BJ (cell line): ENCODE data around the gene KIAA2012. TPM values are rescaled to one million over a fixed set of nuclear protein-coding genes. Genes with fewer than 3 reads are reported as not detected.

Source experiments
- CTCF ChIA-PET: fragments of 350-600 bp; formaldehyde crosslinking; extraction: SDS; loops from one replicate; lab custom pipeline; 2021; ENCODE audit warnings: antibody characterized with exemption, inconsistent platforms; lab: Yijun Ruan, JAX
- POLR2A ChIA-PET: fragments of 300-600 bp; sonication (Branson Sonifier 250); formaldehyde crosslinking; extraction: SDS; loops from one replicate; lab custom pipeline; 2021; ENCODE audit warnings: antibody characterized with exemption; lab: Charles Lee
- DNase-seq: peaks from one replicate; pipeline ENCODE4 v3.0.0-alpha.2; 2011; ENCODE audit warnings: low read depth
- H3K27me3 ChIP-seq: 2 replicates; pipeline ENCODE4 v1.6.0; 2011; ENCODE audit warnings: low read length; ENCODE audit not compliant: control insufficient read depth, insufficient read depth
- H3K36me3 ChIP-seq: 2 replicates; pipeline ENCODE4 v1.5.1; 2011; ENCODE audit warnings: low read length; ENCODE audit not compliant: control insufficient read depth, insufficient read depth
- H3K4me3 ChIP-seq: 2 replicates; pipeline ENCODE4 v1.5.1; 2011; ENCODE audit warnings: low read depth, mild to moderate bottlenecking, control low read depth, low read length
- polyA plus RNA-seq: library from polyadenylated mRNA; depleted of rRNA; stranded (reverse); fragments of >200 nt; gene quantifications from 2 replicates; pipeline ENCODE4 v1.2.3, GENCODE V29; 2011
- TF ChIP-seq, protein P1 (sequence below): IDR thresholded peaks from 2 replicates; pipeline ENCODE4 v1.5.1; 2011; ENCODE audit warnings: low read depth, mild to moderate bottlenecking, control low read depth, inconsistent platforms, low read length, moderate library complexity; ENCODE audit not compliant: insufficient read depth

Gene KIAA2012
- polyA plus RNA-seq, 1 experiment, result 0.13 TPM

DNA sequence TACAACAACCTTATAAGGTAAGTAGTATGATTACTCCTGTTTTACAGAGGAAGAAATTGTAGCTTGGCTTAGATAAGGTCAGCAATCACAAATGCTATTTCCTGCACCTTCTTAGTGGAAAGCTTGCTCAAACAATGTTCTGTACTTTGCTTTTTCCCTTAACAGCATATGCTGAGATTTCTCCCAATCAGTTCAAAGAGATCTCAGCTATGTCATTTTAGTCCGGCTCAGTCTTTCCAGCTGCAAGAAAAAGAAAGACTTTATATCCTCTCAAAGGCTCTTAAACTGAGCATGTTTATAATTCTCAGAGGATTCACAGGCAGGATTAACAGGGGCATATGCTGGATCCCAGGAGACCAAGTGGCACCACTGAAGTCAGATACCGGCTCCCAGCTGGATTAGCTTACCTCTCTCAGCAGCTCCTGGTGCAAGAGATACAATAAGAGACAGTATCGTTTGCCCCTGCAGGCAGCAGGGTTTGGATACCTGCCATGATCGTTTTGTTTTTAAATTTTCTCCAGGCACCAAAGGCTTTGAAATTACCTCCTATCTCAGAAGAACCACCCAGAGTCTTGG lies 29.5 kb downstream of the KIAA2012 start:
- TF ChIP-seq, protein P1, sequence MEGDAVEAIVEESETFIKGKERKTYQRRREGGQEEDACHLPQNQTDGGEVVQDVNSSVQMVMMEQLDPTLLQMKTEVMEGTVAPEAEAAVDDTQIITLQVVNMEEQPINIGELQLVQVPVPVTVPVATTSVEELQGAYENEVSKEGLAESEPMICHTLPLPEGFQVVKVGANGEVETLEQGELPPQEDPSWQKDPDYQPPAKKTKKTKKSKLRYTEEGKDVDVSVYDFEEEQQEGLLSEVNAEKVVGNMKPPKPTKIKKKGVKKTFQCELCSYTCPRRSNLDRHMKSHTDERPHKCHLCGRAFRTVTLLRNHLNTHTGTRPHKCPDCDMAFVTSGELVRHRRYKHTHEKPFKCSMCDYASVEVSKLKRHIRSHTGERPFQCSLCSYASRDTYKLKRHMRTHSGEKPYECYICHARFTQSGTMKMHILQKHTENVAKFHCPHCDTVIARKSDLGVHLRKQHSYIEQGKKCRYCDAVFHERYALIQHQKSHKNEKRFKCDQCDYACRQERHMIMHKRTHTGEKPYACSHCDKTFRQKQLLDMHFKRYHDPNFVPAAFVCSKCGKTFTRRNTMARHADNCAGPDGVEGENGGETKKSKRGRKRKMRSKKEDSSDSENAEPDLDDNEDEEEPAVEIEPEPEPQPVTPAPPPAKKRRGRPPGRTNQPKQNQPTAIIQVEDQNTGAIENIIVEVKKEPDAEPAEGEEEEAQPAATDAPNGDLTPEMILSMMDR, result no peak
- no peaks in the 10 kb centered on the region for H3K36me3 ChIP-seq
- POLR2A ChIA-PET, result no interaction called here
- H3K4me3 ChIP-seq, result no peak overlapping the region
- H3K27me3 ChIP-seq, result no peaks in the 10 kb centered on the region
- DNase-seq, result no peak
- CTCF ChIA-PET, result interaction anchor here (0.7 to 1.5 kb wide), 6 partner anchors 8 to 76 kb away, joined by 3 to 7 read pairs (median 4); no protein-coding TSS in a partner anchor

DNA sequence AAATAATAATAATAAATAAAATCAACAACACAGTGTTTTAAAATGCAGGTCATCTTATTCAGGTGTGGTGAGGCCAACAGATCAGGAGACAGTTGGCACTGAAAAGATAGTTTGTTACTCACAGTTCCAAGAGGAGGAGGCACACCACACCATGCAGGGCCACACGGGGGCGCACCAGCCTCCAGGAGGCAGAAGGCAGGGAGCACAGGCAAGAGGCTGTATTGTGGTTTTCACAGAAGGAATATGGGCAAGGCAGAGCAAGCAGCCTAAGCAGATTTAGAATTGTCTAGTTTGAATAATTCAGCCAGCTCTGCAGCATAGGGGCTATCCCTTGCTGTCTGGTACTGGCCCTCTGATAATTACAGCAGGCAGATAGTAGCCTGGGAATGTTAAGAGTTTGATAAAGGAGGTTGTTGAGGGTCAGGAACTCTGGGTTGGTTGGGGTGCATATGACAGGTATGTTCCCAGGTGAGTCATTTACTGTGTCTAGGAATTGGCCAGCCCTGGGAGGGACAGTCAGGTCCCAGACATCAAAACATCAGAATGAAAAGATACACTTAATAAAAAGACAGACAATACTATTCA lies 31.3 kb downstream of the KIAA2012 start:
- POLR2A ChIA-PET, result no interaction called here
- TF ChIP-seq, protein P1, result peak; percentile 81
- CTCF ChIA-PET, result interaction anchor here (0.6 to 2.3 kb wide), 12 partner anchors 9 to 166 kb away, joined by 3 to 8 read pairs (median 4); no protein-coding TSS in a partner anchor
- DNase-seq, result no peak
- Histone ChIP-seq H3K4me3 (no peak overlapping the region), H3K27me3 (no peaks in the 10 kb centered on the region), H3K36me3 (no peaks in the 10 kb centered on the region)

DNA sequence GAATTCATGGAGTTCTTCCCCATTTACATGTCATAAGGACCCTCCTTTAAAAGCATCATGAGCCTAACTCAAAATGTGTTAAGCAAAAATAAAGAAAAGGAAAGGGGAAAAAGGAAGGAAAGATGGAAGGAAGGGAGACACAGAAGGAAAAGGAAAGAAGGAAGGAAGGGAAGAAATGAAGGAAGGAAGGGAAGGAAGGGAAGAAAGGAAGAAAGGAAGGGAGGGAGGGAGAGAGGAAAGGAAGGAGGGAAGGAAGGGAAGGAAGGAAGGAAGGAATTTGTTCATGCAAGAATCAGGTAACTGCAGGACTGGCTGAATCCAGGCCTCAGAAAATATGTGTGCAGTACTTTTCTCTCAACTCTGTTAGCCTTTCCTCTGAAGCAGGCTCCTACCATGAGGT lies 32.0 kb downstream of the KIAA2012 start:
- Histone ChIP-seq H3K36me3 (no peaks in the 10 kb centered on the region), H3K4me3 (no peak overlapping the region), H3K27me3 (no peaks in the 10 kb centered on the region)
- TF ChIP-seq, protein P1, result no peak
- CTCF ChIA-PET, result interaction anchor here (0.6 to 2.3 kb wide), 9 partner anchors 10 to 307 kb away, joined by 3 to 8 read pairs (median 4); no protein-coding TSS in a partner anchor
- DNase-seq, result no peak
- POLR2A ChIA-PET, result no interaction called here

DNA sequence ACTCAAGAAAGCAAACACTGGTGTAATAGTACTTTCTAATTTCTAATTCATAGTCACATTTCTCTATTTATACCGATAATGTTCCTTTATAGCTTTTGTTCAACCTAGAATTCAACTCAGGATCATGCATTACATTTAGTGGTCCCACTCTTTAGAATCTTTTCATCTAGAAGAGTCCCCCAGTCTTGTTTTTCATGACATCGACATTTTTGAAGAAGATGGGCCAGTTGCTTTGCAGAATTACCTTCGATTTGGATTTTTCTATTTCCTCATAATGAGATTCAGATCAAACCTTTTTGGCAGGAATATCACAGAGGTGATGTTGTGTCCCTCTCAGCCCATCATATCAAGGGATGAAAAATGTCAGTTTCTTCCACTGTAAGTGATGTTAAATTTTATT lies 35.3 kb downstream of the KIAA2012 start:
- TF ChIP-seq, protein P1, result no peak
- H3K4me3 ChIP-seq, result no peak overlapping the region
- no peak for DNase-seq
- H3K36me3 ChIP-seq, result no peaks in the 10 kb centered on the region
- H3K27me3 ChIP-seq, result no peaks in the 10 kb centered on the region
- ChIA-PET CTCF (interaction anchor here (1.3 kb wide), 1 partner anchor 44 kb away, joined by 3 read pairs; no protein-coding TSS in a partner anchor), POLR2A (no interaction called here)

DNA sequence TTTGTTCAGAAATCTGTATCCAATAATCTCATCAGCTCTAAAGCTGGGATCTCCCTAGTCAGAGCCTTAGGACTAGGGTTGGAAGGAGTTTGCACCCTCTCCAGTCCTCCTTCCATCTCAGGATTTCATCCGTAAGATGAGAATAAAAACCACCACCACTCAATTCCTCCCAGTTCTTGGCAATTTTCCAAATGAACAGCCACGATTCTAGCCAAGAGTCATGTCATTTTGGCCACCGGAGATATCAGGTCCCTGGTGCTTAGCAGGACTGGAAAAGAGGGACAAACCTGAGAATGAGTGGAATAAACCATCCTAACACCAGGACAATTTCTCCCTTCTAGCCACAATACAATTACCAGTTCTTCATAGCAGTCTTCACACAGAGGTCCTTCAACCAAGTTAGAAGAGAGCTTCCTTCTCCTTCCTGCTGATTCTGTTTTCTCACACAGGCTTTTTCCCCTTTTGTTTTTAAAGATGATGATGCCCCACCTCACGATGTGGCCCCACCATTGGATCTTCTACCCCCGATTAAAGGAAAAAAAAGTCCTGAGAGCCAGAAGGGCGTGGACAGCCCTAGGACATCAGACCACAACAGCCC lies 36.2 kb downstream of the KIAA2012 start:
- H3K27me3 ChIP-seq, result no peaks in the 10 kb centered on the region
- ChIA-PET CTCF (interaction anchor here (1.0 kb wide), 1 partner anchor 74 kb away, joined by 4 read pairs; no protein-coding TSS in a partner anchor), POLR2A (no interaction called here)
- TF ChIP-seq, protein P1, result no peak
- no peak overlapping the region for H3K4me3 ChIP-seq
- no peak for DNase-seq
- H3K36me3 ChIP-seq, result no peaks in the 10 kb centered on the region
